ENCODE measurements around the gene ADCY5. TPM values are rescaled to one million over a fixed set of nuclear protein-coding genes. Genes with fewer than 3 reads are reported as not detected.

Gene ADCY5
- total RNA-seq, 1 donor from 2014 or later = 32.2 TPM

- H3K27ac ChIP-seq = peak overlapping the region; percentile 79 to 86
- no peaks in the 10 kb centered on the region for H3K36me3 ChIP-seq
- intact Hi-C loops (cut with DNase I) = loop anchor here (2.0 kb wide), 1 partner anchor 14 kb away; no protein-coding TSS in a partner anchor
- H3K4me3 ChIP-seq = peak overlapping the region in 1 of 2 donors; percentile 40
- no peaks in the 10 kb centered on the region for H3K27me3 ChIP-seq
- peak in 1 of 2 donors; percentile 86 for DNase-seq (ENCODE audit: low spot score in 2 of 2)
- no peak for TF ChIP-seq CTCF (IDR thresholded peaks at IDR 0.05)
- no peaks in the 10 kb centered on the region for H3K9me3 ChIP-seq
- H3K4me1 ChIP-seq = peaks cover 11 to 34% of the 10 kb centered on the region in 2 donors
Observed at GRCh38 chr3:123432832-123433523, 15.9 kb downstream of the ADCY5 start.

- TF ChIP-seq CTCF (IDR thresholded peaks at IDR 0.05) = no peak
- intact Hi-C loops (cut with DNase I) = loop anchor here (2.0 kb wide), 1 partner anchor 15 kb away; no protein-coding TSS in a partner anchor
Observed at GRCh38 chr3:123431658-123432324, 17.1 kb downstream of the ADCY5 start.

GRCh38 chr3:123431007-123431657 is 17.8 kb downstream of the ADCY5 start:
- DNase-seq (ENCODE audit: low spot score in 2 of 2) = no peak
- Histone ChIP-seq H3K36me3 (no peaks in the 10 kb centered on the region), H3K27me3 (no peaks in the 10 kb centered on the region), H3K9me3 (no peaks in the 10 kb centered on the region), H3K4me3 (no peak overlapping the region), H3K27ac (peak overlapping the region; percentile 79 to 86), H3K4me1 (peaks cover 11 to 34% of the 10 kb centered on the region in 2 donors)
- no peak for TF ChIP-seq CTCF (IDR thresholded peaks at IDR 0.05)
- intact Hi-C loops (cut with DNase I) = no loop called here

More at GRCh38 chr3:123431658-123432324, 17.1 kb downstream of the ADCY5 start:
- DNase-seq (ENCODE audit: low spot score in 2 of 2) = no peak
- no peaks in the 10 kb centered on the region for H3K9me3 ChIP-seq
- no peak overlapping the region for H3K4me3 ChIP-seq
- no peaks in the 10 kb centered on the region for H3K27me3 ChIP-seq
- H3K36me3 ChIP-seq = no peaks in the 10 kb centered on the region
- H3K27ac ChIP-seq = peak overlapping the region; percentile 79 to 86
- peaks cover 11 to 34% of the 10 kb centered on the region in 2 donors for H3K4me1 ChIP-seq

- no peak for DNase-seq (ENCODE audit: low spot score in 2 of 2)
- no peak overlapping the region for H3K4me3 ChIP-seq
- no peaks in the 10 kb centered on the region for H3K9me3 ChIP-seq
- no peak for TF ChIP-seq CTCF (IDR thresholded peaks at IDR 0.05)
- intact Hi-C loops (cut with DNase I) = no loop called here
- no peaks in the 10 kb centered on the region for H3K36me3 ChIP-seq
- H3K27me3 ChIP-seq = no peaks in the 10 kb centered on the region
- H3K27ac ChIP-seq = peak overlapping the region; percentile 65 to 79
- peaks cover 11 to 41% of the 10 kb centered on the region in 2 donors for H3K4me1 ChIP-seq
Observed at GRCh38 chr3:123430266-123430665, 18.6 kb downstream of the ADCY5 start.

- Histone ChIP-seq H3K27ac (peak overlapping the region; percentile 65 to 79), H3K4me3 (no peak overlapping the region), H3K4me1 (peaks cover 11 to 46% of the 10 kb centered on the region in 2 donors), H3K9me3 (no peaks in the 10 kb centered on the region), H3K36me3 (no peaks in the 10 kb centered on the region), H3K27me3 (no peaks in the 10 kb centered on the region)
- intact Hi-C loops (cut with DNase I) = loop anchor here (5.0 kb wide), 1 partner anchor 77 kb away; no protein-coding TSS in a partner anchor
- TF ChIP-seq CTCF (IDR thresholded peaks at IDR 0.05) = no peak
- DNase-seq (ENCODE audit: low spot score in 2 of 2) = no peak
Observed at GRCh38 chr3:123429362-123430125, 19.3 kb downstream of the ADCY5 start.
